NCI-H526 (cell line): Measurements from ENCODE around the gene STEAP4.
"Not testable (repeated sequence)": the region's sequence is repeated elsewhere in the genome, so short reads cannot be mapped to it uniquely, and the experiment has no call there.

Experiments used
- DNase-seq, 2 experiments: peaks; one replicate each; lab custom pipeline; 2025; lab: John Stamatoyannopoulos, UW

The STEAP4 gene

DNA sequence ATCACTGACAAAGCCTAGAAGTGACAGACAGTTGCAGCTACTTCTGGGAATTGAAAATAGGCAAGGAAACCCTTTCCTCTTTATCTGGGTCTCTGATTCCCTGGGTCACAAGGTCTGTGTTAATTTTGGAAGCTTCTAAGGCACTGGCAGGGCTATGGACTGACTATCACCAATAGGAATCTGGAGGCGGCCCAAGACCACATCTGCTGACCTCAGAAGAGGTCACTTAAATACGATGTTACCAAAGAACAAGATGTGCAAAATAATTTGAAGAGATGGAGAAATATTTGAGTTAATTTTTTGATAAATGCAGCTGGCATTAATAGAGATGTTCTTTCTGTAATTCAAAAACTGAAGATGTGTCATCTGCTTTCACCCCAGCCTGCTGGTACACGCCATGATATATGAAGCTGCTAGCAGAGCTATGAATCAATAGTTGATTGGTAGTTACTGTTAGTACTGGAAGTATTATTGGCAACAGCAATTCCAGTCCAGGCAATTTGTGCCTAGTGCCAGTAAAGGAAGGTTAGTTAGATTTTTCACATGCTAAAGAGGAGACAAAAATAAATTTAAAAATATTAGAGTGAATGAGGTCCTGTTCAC, 5.5 kb upstream of the STEAP4 start:
- DNase-seq: no peak

DNA sequence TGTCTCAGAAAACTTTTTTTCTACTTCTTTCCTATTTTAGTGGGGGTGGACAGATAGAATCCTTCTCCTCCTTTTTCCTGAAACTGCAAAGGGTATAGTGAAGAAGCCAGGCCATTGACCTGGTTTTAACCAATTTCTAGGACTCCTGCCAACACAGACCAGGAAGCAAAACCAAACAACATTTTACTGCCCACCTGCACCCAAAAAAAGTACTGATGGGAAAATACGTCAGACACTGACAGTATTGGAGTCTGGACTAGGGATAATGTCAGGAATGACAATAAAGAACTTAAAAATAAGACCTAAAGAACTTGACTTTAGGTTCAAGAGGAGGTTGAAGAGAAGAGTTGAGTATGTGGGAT, 5.0 kb upstream of the STEAP4 start:
- DNase-seq: no peak

DNA sequence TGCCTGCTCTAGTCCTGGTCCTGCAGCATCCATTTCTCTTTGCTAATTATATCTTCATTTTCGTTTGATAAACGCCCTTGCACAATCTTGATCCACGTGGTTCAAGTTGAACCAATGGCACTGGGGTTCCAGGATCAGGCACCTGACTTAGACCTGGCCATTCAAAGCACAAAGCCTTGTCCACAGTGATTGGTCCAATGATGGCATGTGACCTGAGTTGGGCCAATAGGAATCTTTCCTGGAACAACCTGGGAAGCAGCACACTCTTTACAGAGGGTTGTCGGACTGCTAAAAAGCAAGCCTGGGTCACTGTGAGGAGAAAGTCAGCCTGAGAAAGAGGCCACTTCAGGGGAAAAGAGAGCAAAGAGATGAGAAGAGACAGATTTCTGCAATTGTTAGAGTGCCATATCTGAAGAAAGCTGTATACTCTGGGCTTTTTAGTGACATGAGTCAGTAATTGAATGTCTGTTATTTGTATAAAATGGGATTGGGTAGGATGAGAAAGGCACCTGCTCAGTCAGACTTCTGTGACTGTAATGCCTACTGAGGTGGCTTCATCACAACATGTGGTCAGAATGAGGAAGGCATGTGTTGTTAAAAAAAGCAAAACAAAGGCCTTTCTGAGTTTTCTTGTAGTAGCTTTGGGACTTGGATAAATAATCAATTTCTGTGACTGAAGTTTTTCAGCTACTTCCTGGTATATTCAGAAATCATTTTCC, 4.4 kb upstream of the STEAP4 start:
- no peak for DNase-seq

DNA sequence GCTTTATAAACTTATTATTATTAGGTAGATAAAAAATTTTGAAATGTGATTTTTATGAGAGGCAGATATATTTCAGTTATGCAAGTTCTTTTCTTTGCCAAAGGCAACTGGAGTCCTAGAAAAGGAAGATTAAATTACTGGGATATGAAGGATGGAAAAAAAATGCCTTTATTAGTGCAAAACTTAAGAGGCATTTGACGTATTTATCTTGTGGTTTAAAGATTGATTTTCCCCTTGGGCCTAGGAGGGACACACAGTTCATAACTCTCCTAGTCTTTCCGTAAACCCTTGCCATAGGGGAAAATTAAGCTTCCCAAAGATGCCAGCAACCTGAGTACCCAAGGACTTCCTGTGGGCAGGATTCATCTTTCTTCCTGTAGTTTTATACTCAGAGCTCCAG, 3.1 kb upstream of the STEAP4 start:
- DNase-seq: no peak

DNA sequence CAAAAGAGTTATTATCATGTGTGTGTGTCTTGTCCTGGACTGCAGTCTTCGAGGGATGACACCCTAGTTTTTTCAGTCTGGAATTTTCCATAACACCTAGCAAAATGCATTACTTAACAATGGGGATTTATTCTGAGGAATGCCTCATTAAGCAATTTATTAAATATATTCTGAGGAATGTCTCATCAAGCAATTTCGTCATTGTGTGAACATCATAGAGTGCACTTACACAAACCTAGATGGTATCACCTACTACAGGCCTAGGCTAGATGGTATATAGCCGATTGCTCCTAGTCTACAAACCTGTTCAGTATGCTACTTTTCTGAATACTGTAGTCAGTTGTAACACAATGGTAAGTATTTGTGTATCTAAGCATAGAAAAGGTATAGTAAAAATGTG, 1.1 kb upstream of the STEAP4 start:
- DNase-seq: no peak

DNA sequence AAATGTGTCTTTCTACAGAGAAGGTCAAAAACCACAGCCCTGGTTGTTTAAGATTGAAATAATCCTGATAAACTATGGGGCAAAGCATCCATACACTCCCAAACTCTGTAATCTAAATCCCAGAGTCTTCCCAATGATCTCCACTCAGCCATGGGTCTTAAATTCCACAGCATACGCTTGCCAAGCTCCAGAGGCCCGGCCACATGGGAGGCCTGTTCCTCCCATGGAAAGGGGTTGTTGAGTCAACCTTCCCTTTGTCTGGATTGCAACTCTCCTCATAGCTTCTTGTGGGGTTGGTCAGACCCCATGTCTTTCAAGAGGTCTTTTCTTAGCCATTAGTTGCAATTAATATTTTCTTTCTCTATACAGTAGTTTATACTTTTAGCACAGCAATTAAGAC, 718 bp upstream of the STEAP4 start:
- no peak for DNase-seq

DNA sequence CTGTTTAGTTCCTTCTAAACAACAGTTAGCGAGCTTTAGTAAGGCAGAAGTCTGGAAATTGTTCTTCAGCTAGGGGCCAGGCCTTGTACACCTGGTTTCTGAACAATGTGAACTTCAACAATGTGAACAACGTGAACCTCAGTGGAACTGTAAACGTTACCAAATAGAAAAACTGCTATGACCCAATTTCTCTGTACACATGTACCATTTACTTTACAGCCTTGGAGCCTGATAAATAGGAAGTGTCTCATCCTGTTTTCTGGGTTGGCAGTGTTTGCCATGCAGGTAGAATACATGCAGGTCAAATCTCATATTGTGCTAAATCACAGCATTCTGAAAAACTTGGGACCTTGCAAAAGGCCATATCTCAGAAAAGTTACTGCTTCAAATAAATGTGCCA, 1.6 kb downstream of the STEAP4 start:
- no peak for DNase-seq

DNA sequence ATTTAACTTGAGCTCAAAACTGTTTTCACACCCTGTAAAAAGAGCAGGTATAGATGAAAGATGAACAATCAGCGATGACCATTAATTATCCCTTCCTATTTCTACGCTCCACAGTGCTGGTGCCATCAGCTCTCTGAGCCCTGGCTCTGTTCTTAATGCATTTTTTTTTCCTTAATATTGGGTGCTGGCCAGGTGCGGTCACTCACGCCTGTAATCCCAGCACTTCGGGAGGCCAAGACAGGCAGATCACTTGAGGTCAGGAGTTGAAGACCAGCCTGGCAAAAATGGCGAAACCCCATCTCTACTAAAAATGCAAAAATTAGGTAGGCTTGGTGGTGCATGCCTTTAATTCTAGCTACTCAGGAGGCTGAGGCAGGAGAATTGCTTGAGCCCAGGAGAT, 4.2 kb downstream of the STEAP4 start:
- DNase-seq: no peak

DNA sequence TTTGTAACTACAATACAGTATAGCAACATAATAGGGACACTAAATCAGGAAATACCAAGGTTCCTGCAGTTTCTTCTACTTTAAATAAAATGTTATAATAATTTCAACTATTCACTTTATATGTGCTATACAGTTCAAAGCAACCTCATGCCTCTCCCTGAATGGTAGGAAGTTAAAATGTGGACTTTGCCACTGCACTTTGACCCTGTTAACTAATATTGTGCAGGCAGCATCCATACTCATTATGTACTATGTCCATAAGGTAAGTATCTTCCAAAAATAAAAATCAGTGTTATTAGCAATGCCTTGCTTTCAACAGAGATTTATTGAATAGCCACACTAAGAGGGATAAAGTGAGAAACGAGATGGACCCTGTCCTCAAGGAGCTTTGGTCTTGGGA, 4.8 kb downstream of the STEAP4 start:
- DNase-seq: no peak

DNA sequence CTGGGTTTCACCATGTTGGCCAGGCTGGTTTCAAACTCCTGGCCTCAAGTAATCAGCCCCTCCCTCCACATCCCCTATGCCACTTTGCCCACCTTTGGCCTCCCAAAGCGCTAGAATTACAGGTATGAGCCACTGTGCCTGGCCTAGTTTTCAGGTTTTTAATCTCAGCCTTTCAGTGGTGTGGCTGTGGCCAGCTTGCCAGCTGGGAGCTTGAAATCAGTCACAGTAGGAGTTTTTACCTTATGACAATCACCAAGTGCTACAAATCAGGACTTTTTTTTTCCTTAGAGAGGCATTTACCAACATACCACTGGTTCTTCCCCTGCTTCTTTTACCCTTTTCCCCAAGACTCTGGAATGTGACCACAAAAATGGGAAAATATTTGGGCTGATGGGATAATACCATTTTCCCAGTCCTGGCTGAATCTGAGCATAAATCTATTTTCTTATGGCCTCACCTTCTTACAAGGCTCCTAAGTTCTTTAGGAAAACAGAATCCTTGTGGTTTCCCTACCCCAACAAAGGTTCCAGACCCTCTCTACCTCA, 6.2 kb downstream of the STEAP4 start:
- no peak for DNase-seq

DNA sequence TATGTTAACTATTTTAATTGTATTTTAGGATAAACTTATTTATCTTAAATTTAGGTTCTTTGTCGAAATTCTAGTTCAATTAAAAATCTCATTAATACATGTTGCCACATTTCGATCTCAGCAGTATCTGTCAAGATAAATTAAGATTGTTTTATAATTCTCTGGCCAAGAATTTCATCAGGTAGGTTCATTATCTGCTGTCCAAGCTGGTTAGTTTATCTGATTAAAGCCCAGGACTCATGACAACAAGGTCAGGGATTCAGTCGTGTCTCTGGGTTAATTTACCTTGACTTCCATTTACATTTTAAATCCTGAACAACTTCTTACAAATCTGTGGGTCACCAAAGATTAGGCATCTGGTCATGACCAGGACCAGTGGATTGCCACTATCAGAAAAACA, 7.6 kb downstream of the STEAP4 start:
- no peak for DNase-seq

DNA sequence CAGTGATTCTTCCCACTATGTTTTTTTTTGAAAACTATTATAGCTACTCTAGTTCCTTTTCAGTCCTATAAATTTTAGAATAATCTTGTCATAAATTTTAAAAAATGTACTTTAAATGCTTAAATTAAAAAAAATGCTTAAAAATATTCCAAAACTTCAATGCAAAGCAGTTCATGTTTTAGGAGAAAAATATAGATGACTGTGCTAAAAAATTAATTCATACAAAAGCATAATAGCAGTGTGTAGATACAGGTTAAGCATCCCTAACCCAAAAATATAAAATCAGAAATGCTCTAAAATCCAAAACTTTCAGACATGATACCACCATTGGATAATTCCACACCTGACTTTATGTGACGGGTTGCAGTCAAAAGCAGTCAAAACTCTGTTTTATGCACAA, 12.8 kb downstream of the STEAP4 start:
- no peak for DNase-seq

DNA sequence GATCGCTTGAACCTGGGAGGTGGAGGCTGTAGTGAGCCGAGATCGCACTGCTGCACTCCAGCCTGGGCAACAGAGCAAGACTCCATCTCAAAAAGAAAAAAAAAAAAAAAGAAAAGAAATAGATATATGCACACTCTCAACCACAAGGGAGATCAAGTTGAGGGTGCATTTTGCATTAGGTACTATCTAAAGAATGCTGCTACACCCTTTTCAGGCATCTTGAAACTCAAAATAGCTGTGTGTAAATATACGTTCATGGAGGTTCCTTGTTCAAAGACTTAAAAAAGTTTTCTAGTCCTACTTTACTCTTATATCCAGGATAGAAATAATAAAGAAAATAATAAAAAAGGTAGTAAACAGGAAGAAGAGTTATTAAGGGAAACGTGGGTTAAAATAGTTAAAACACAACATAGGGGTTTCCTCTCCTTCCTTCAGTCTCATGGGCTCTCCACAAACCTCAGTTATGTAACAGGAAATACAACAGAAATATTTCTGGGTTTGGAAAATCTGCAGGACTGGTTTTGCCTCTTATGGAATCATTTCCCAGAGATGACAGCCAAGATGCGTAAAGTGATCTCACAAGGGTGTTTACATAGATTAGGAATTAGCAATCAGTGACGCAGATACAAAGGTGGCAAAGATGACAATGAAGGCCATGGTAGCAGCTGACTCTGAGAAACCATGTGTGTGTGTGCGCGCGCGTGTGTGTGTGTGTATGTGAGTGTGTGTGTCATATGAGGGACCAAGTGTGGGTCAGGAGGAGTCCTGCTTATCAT, 15.1 kb downstream of the STEAP4 start:
- DNase-seq: no peak

DNA sequence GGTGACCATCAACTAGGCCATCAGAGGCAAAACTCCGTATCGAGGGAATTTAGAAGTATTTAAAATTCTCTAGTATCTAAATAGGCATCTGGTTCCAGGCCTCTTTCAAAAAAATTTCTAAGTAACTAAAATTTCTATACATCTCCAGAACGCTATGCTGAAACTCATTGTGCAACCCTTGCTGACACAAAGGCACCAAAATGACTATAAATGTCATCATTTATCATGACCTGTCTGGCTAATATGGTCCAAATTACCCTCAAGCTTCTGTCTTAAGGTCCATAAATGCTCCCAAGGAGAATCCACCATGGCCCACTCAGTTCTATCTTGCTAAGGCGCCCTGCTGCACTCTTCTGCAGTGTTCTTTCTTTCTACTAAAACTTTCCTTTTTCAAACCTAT, 16.2 kb downstream of the STEAP4 start:
- DNase-seq: no peak

DNA sequence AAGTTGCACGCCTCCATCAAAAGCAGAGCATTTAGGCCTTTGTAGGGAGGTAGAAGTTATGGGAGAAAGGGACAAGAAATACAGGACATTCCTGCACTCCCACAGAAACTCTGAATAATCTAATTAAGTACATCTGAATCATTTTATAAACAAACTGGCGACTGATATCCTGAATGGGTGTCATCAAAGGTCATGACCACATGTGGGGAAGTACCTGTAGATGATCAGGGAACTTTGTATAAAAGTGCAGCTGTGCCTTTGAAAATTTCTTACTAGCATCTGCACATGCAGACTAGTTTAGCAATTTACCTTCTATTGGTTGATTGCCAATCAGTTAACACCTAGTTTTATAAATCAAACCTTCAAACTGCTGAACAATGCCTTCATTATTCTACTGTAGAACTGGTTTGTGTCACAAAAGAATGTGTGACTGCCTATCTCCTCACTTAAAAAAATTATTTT, 17.1 kb downstream of the STEAP4 start:
- DNase-seq: no peak

DNA sequence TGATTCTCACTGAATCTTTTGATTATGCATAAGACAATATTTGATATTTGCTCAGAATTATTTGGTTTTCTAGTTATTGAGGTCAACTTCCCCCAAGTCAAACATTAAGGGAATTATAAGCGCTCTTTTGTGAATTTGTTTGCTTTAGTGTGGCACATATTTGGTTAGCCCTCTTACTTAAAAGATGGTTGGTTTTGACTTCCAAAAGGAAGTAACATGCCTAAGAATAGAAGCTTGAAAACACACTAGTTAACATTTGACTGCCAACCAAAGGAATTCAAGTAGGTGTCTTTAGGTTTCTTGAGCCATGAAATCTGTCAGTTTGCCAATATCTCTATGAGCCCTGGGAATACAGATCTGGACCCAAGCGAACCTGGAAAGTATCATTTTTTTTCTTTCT, 24.9 kb downstream of the STEAP4 start:
- DNase-seq: no peak

DNA sequence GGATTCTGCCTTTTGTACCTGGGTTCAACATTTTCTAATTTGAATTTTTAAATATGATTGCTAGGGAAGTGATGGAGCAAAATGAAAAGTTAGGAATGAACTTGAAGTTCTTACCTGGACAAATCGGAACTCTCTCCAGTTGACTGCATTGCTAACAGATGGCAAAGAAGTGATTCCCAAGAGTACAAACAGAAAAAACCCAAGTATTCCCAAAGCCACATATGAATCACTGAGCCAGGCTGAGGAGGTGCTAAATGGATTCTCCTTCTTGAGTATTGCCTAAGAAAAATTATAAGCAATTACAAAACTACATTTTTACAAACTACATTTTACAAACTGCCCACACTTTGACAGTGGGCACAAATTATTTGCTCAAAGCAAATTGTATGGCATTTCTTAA, 25.9 kb downstream of the STEAP4 start:
- no peak for DNase-seq

DNA sequence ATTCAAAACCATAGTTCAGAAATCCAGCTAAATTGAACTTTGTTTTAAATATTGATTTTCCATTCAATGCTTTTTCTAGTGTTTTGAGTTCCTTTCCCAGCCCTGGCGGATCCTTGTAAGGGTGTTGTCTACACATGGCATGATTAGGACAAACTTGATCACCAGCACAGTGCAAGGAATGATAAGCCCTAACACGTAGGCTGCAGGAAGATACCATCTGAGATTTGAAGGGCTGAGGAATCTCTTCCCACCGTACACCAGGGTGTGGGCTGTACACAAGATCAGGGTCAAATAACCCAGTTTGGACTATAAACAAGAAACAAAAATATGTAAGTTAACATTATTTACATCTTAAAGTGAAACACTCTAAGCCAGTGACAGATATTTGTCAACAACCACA, 27.4 kb downstream of the STEAP4 start:
- DNase-seq: no peak

DNA sequence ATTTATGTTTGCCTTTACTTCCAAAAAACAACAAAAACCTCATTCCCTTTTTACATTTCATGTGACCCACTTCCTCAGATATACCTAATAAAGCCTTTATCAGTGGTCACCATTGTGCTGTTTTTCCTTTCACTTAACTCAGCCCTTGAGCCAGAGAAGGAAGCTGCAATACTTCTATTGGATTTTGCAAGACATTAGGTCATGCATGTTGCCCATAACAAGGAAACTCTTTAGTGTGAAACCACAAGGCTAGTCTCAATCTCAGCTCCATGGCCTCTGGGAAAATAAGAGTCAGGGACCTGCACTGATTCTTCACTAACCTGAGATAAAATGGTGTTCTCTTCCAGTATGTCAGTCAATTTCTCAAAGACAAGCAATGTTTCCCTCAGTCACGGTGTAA, 27.8 kb downstream of the STEAP4 start:
- no peak for DNase-seq

DNA sequence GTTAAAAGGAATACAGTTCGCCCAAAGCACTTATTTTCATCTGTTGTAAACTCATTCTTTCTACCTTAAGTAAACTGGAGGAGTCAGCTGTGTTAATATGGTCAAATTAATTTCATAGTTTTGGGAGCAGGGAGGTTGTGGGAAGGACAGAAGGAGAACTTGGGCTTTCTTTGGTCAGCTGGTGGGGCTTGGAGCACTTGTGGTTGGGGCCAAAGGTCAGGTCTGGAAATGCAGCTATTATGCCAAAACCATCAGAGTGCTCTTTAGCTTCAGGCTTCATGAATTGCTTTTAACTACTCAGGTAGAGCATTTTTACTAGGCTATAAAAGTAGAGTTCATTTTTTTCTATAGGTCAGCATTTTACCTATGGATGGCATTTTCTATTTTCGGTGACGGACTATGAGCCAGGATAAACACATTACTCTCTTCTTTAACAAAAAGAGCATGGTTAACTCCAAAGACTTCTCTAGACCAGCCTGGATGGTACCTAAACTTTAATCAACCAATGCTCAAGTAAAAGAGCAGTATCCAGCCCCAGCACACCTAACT, 30.0 kb downstream of the STEAP4 start:
- DNase-seq: no peak

DNA sequence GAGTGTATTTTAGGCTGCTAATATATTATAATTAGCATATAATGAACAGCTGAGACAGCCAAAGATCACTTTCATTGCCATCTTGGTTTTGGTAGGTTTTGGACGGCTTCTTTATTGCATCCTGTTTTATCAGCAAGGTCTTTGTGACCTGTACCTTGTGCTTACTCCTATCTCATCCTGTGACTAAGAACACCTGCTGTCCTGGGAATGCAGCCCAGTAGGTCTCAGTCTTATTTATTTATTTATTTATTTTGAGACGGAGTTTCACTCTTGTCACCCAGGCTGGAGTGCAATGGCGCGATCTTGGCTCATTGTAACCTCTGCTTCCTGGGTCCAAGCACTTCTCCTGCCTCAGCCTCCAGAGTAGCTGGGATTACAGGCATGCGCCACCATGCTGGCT, 31.8 kb downstream of the STEAP4 start:
- DNase-seq: not testable (repeated sequence)

DNA sequence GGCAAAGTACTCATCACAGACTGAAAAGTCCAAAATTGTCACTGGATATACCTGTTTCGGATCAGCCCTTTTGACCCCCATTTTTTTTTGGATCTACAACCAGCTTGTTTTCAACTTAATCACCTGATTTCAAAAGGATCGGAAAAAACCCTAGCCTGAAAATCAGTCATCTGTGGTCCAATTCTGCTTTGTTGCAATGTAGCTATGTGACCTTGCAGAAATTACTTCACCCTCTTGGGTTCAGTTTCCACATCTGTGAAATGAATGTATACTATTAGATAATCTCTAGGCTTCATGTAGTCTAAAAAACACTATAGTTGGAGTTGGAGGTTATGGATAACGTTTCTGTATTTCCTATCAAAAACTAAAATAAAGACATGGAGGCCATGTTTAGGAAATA, 37.1 kb downstream of the STEAP4 start:
- DNase-seq: no peak

DNA sequence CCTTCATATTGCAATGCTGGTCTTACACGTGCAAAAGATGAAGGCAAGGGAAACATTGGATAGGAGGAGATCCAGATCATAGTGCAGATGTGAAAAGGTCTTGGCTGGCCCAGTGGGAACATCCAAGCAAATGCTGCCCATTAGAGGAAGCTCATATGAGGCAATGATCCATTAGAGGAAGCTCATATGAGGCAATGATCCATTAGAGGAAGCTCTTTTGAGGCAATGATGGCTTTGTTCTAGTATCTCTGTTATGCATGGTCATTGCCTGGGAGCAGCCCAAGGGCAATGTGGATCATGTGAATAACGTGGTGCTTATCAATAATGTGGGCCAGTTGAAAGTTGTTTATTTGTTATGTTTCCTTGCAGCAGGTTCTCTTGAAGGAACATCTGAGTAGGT, 37.8 kb downstream of the STEAP4 start:
- DNase-seq: no peak
